ENCODE data around the gene TNFSF10.
"Not testable (repeated sequence)": the region's sequence is repeated elsewhere in the genome, so short reads cannot be mapped to it uniquely, and the experiment has no call there.

TNFSF10 gene

DNA sequence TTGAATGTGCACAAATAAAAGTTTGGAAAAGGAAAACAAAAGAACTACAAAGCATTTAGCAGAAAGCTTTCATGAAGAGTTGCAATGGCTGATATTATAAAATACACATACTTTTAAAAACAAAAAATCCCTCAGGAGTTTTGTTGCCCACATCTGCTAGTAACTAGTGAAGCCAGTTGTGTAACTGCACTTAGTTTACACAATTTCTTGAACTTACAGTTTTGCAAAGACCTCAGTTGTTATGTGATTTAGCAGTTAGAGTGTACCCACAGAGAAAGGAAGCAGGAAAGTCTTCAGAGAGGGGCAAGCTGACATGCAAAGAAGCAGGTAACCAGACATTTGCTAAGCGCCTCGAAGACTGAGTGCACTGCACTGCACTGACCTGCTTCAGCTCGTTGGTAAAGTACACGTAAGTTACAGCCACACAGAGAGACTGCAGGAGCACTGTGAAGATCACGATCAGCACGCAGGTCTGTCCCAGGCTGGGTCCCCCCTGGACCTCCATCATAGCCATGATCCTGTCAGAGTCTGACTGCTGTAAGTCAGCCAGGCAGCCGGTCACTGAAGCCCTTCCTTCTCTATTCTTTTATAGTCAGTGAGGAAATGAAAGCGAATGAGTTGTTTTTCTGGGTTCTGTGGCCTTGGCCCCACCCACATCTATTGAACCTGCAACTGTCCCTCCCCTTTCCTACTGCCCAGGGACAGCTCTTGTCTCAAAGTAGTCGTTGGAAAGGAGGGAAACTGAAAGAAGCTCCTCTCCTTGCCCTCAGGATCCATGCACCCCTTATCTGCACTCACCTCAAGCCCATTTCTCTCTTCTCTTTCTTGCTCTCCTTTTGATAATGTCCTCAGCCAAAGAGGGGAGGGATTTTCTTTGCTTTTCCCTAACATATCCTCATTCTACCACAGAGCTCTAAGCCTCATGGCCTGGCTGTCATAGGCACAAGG is at the start of gene TNFSF10:
Gene TNFSF10 (minus strand): TSS at position 560 of the 948 bp plus-strand sequence. CDS start 46 bp downstream, at position 514.
- DNase-seq: no peak

DNA sequence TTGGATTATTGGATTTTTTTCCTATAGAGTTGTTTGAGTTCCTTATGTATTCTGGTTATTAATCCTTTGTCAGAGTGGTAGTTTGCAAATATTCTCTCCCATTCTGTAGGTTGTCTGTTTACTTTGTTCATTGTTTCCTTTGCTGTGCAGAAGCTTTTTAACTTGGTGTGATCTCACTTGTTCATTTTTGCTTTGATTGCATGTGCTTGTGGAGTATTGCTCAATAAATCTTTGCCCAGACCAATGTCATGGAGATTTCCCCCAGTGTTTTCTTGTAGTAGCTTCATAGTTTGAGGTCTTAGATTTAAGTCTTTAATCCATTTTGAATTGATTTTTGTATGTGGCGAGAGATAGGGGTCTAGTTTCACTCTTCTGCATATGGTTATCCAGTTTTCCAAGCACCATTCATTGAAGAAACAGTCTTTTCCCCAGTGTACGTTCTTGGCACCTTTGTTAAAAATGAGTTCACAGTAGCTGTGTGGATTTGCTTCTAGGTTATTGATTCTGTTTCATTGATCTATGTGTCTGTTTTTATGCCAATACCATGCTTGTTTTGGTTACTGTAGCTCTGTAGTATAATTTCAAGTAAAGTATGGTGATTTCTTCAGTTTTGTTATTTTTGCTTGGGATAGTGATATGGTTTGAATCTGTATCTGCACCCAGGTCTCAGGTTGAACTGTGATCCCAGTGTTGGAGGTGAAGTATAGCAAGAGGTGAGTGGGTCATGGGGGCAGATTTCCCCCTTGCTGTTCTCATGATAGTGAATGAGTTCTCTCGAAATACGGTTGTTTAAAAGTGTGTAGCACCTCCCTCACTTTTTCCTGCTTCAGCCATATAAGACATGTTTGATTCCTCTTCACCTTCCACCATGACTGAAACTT is 46.1 kb upstream of the TNFSF10 start:
- no peak for DNase-seq

GRCh38 chr3:172568701-172569100 is 45.5 kb upstream of the TNFSF10 start:
- DNase-seq: no peak

DNA sequence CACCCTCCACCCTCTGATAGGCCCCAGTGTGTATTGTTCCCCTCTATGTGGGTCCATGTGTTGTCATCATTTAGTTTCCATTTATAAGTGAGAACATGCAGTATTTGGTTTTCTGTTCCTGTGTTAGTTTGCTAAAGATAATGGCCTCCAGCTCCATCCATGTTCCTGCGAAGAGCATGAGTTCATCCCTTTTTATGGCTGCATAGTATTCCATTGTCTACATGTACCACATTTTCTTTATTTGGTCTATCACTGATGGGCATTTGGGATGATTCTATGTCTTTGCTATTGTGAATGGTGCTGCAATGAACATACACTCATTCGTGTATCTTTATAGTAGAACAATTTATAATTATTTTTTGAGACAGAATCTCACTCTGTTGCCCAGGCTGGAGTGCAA is 43.6 kb upstream of the TNFSF10 start:
- DNase-seq: not testable (repeated sequence)

GRCh38 chr3:172564499-172564898 is 41.3 kb upstream of the TNFSF10 start:
- no peak for DNase-seq

DNA sequence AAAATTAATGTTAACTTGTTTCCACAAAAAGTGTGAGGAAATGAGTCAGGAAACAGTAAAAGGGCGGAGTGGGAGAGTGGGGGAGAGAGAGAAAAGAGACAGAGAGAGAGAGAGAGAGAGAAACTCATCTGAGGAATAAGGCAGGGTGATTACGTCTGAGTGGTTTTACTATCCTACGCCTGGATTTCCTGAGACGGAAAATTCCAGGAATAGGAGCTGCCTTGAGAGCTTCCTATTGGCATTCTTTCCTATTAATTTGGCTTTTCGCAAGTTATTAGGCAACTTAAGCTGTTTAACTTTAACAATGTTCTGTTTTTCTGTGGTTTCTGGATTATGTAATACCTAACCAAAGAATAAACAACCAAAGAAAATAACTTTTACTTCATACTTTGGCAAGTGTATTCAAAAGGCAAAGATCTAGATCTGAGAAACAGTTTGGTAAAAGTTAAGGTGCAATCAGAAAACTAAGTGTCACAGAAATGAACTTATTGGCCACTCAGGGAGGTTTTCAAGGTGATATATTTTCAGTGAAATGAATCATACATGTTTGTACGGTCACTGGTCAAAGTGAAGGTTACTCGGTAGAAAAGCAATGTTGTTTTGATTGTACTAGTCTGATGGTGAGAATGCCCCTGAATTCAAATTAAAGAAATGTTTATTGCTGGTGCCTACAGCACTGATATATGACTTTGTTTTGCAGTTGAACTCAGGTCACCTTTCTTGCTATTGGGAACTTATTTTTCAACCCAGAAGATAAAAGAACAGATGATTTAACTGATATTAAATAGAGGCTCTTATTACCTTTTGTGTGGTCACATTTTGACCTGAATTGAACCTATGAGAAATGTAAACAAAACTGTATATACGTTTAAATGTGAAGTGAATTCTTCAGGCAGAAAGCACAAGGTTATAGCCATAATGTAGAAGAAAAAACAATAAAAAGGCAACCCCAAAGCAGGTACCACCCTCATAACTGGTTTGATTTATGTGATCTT is 39.9 kb upstream of the TNFSF10 start:
- no peak for DNase-seq

GRCh38 chr3:172561897-172562640 is 38.8 kb upstream of the TNFSF10 start:
- no peak for DNase-seq

DNA sequence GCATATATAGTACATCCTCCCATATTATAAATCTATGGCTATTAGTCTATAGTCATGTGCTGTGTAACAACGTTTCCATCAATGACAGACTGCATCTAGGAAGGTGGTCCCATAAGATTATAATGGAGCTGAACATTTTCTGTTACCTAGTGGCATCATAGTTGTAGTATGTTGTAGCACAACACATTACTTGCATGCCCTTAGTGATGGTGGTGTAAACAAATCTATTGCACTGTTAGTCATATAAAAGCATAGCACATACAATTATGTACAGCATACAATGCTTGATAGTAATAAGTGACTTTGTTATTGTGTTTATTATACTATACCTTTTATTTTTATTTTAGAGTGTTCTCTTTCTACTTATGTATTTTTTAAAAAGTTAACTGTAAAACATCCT is 37.4 kb upstream of the TNFSF10 start:
- no peak for DNase-seq

- no peak for DNase-seq
These were observed 36.8 kb upstream of the TNFSF10 start for GRCh38 chr3:172560026-172560425.

- DNase-seq: no peak
These were observed 35.8 kb upstream of the TNFSF10 start for GRCh38 chr3:172559020-172559419.

GRCh38 chr3:172557515-172558220 is 34.4 kb upstream of the TNFSF10 start:
- no peak for DNase-seq

DNA sequence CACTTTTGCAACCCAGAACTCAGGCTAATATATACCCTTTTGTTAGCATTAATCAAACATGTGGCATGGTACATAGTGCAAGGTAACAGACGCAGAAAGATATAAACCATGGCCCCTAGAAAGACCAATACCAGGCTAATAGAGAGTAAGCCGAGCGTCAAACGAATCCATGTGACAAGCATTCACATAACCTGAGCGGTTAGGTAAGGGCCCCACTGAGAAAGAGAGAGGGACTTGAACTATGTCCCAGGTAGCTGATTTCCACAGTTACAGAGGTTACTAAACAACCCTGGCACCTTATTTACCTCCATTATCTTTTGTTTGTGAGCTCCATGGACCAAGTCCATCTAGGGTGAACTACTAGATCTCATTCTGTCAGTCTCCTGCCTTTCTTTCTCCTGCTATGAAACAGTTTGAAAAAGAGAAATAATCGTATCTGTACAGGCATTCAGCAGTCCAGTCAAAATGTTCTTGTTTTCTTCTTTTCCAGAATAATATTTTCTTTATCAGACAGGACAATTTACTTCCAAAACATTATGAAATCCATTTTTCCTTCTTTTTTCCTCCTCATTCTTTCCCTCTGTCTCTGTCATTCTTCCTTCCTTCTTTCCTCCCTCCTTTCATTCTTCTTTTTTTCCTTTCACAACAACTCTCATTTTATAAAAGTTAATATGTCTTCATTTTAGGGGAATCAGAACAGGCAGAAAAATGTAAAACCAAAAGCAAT is 30.5 kb upstream of the TNFSF10 start:
- no peak for DNase-seq

GRCh38 chr3:172552607-172553006 is 29.4 kb upstream of the TNFSF10 start:
- DNase-seq: no peak

DNA sequence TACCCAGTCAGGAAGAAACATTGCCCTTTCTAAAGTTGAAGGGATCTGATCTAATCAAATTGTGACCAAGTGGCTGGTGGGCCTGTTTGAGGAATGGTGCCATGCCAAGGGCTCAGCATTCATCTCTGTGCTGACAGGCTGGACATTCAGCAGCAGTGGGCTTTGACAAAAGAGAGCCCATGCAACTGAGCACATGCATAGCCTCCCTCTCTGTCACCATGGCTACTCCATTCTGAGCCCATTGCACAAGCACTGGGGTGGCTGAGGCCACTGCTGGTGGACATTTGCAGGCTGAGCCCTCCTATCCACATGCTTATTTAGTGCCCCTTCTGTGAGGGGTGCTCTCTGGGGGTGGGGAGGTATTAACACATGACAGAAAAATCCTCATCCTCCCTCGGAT is 28.6 kb upstream of the TNFSF10 start:
- DNase-seq: no peak

GRCh38 chr3:172550347-172550943 is 27.2 kb upstream of the TNFSF10 start:
- DNase-seq: no peak

DNA sequence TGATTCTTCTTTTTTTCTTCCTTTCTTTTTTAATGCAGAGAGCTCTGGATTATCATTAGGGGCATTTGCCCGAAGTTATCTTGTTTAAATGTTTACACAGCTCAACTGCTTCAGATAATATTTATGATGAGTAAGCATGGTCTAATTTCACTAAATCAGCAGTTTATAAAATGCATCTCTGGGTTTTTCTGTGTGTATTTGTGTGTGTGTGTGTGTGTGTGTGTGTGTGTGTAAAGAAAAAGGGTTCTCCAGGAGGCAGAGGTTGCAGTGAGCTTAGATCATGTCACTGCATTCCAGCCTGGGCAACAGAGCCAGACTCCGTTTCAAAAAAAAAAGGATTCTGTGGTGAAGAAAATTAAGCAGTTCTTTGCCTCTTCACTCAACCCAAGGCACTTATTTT is 25.9 kb upstream of the TNFSF10 start:
- DNase-seq: no peak

DNA sequence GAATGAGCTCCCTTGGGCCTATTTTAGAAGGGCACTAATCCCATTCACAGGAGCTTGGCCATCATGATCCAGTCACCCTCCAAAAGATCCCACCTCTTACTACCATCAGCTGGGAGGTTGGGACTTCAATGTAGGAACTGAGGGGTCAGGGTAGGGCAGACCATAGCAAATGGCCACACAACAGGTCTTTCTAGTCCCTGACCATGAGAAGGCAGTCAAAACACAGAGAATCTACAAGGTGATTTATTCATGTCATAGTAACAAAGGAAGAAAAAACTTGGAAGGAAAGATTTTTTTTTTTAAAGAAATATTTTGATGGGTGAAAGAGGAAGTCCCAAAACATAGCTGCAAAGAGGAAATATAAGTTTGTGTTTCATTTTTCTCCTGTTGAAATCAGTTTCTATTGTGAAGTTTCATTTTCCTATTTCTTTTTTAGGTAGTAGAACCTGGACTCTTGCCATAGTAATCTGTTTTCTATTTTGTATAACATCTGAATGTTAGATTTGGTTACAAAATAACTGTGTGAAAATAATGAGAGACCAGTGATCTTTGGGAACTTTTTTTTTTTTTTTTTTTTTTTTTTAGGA is 23.5 kb upstream of the TNFSF10 start:
- DNase-seq: no peak

GRCh38 chr3:172546105-172546504 is 22.9 kb upstream of the TNFSF10 start:
- DNase-seq: no peak

- DNase-seq: no peak
These were observed 21.2 kb upstream of the TNFSF10 start for GRCh38 chr3:172544404-172544803.
